Epithelial cell of proximal tubule (primary cell): ENCODE measurements around the gene CELF4. TPM values are rescaled to one million over a fixed set of nuclear protein-coding genes. Genes with fewer than 3 reads are reported as not detected.

Experiments used
- DNase-seq: peaks from one replicate; pipeline ENCODE4 v3.0.0-alpha.2; 2011; ENCODE audit warnings: low read depth
- H3K4me3 ChIP-seq: 2 replicates; pipeline ENCODE4 v1.5.1; 2011; ENCODE audit warnings: low read depth, mild to moderate bottlenecking, low read length
- CTCF ChIP-seq: conservative IDR thresholded peaks from 2 replicates; pipeline ENCODE4 v1.5.1; 2012; ENCODE audit warnings: low read depth, mild to moderate bottlenecking, low read length
- total RNA-seq: library from RNA; depleted of rRNA; stranded (reverse); fragments of >200 nt; gene quantifications from 2 replicates; pipeline ENCODE4 v1.2.3, GENCODE V29; 2015

Gene CELF4
- total RNA-seq, 1 donor from 2014 or later, result not detected

DNA sequence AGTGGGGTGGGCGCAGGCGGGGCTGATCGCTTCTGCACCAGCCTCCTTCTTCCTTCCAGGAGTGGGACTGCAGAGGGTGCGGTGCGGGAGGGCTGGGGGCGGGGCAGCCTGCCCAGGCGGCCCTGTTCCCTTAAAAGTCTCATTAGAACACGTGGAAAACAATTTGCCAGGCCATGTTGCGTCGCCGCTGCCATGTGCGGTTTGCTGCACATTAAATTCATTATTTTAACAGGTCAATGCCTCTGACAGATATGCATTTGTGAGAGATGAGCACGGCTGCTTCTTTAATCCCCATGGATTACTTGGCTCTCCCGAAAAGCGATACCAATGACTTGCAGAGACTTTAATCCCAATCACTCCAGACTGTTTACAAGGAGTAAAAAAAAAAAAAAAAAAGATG, 139.0 kb downstream of the CELF4 start:
- no peak overlapping the region for H3K4me3 ChIP-seq
- DNase-seq, result no peak
- no peak for TF ChIP-seq CTCF

DNA sequence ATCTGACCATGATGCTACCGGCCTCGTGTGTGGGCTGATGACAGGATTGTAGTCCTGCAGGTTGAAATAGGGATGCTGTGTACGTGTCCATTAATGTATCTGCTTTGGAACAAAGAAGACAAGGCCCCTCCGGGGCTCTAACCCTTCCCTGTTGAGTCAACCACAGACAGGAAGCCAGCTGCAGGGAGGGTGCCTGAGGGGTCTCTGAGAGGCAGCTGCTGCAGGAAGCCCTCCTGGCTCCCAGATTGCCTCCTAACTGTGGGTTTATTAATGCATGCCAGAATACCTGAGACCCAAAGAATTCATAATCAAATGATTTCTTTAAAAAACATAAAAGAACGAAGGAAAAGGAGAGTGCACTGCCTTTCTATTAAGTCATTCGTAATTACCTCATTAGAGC, 140.4 kb downstream of the CELF4 start:
- no peak for TF ChIP-seq CTCF
- no peak overlapping the region for H3K4me3 ChIP-seq
- no peak for DNase-seq

DNA sequence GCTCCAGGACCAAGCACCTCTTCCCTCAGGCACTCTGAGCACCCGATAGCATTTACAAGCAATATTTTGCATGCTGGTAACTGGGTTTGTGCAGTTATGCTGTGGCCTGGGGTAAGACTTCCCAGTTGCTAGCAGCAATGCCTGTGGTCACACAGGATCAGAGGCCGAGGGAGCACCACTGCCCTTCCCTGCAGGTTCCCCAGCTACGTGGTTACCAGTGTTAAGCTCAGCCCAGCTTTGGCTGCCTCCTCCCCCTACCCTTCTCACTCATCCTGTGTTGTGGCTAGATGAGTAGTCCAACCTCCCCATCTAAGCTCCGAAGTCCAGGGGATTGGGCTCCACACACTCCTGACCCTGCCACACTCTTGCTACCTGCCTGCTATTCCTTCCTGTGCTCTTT, 141.1 kb downstream of the CELF4 start:
- DNase-seq, result no peak
- TF ChIP-seq CTCF, result no peak
- H3K4me3 ChIP-seq, result no peak overlapping the region

GRCh38 chr18:37422596-37422995, 143.0 kb downstream of the CELF4 start:
- TF ChIP-seq CTCF, result no peak
- no peak overlapping the region for H3K4me3 ChIP-seq
- DNase-seq, result no peak

- H3K4me3 ChIP-seq, result no peak overlapping the region
- DNase-seq, result no peak
- TF ChIP-seq CTCF, result no peak
These were observed 143.5 kb downstream of the CELF4 start for GRCh38 chr18:37422116-37422515.

GRCh38 chr18:37421341-37422077, 144.1 kb downstream of the CELF4 start:
- no peak overlapping the region for H3K4me3 ChIP-seq
- no peak for DNase-seq
- no peak for TF ChIP-seq CTCF

DNA sequence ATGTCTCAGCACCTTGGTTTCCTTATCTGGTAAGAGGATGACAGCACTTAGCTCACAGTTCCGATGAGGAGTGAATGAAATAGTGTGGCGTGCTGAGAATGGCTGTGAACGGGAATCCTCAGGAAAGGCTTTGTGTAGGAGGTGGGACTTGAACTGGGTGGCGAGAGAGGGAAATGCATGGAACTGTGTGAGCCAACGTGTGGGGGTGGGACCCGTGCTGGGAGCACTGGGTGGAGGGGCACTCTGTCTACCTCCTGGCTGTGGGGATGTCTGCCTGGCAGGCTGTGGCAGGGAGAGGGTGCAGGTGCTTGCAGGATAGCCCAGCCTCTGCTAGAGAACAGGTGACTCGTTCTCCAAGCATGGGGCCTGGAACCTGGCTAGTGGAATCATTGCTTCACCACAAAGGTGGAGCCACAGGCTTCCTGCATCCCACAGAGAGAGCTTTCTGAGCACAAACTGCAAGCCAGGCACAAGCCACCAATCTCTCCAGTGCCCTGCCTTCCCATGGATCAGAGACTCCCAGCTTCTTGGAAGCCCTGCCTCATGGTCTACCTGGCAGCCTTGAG, 145.2 kb downstream of the CELF4 start:
- peak; percentile 27 for DNase-seq
- TF ChIP-seq CTCF, result no peak
- no peak overlapping the region for H3K4me3 ChIP-seq
